ENCODE results near the gene CLDN9.
A peak's percentile ranks its signal among the peaks of the same experiment; 100 is the strongest.

Gene CLDN9

DNA sequence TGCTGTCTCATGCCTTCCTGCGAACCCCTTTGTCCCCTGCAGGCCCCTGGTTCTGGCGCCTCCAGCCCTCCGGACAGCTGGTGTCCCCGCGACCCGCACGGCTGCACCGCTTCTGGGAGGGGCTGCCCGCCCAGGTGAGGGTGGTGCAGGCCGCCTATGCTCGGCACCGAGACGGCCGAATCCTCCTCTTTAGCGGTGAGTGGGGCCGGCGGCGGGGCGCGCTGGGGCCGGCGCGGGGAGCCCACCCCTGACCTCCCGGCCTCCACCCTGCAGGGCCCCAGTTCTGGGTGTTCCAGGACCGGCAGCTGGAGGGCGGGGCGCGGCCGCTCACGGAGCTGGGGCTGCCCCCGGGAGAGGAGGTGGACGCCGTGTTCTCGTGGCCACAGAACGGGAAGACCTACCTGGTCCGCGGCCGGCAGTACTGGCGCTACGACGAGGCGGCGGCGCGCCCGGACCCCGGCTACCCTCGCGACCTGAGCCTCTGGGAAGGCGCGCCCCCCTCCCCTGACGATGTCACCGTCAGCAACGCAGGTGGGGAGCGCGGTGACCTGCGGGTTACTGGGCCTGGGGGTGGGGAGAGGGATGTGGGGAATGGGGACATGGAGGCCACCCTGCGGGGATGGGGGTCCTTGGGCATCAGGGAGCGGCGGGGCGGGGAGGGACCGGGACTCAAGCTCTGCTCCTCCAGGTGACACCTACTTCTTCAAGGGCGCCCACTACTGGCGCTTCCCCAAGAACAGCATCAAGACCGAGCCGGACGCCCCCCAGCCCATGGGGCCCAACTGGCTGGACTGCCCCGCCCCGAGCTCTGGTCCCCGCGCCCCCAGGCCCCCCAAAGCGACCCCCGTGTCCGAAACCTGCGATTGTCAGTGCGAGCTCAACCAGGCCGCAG lies 45.7 kb downstream of the CLDN9 start:
- peak; percentile 27 for DNase-seq

DNA sequence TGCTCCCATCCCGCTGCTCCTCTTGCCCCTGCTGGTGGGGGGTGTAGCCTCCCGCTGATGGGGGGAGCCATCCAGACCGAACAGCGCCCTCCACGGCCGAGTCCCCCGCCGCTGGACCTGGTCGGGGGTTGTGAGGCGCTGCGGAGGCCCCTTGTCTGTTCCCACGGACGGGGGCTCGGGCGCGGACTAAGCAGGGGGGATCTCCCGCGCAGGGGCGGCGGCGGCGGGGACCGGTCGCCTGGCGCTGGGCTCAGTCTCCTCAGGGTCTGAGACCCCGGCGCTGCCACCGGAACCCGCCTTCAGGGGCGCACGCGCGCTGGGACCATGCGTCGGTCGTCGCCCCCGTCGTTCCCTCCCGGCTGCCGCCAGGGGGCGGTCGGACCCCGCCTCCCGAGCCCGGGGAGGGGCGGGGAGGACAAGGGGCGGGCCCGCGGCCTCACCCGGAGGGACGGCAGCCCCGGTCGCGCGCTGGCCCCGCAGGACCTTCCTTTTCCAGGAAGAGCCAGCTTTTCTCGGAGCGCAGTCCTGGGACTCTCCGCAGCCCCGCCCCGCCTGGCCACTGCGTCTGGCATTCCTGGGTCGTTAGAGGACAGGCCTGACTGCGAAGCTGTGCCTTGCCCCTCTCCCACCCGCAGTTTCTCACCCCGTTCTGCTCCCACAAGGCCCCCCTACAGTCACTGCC lies 46.5 kb downstream of the CLDN9 start:
- peak; percentile 83 for DNase-seq

DNA sequence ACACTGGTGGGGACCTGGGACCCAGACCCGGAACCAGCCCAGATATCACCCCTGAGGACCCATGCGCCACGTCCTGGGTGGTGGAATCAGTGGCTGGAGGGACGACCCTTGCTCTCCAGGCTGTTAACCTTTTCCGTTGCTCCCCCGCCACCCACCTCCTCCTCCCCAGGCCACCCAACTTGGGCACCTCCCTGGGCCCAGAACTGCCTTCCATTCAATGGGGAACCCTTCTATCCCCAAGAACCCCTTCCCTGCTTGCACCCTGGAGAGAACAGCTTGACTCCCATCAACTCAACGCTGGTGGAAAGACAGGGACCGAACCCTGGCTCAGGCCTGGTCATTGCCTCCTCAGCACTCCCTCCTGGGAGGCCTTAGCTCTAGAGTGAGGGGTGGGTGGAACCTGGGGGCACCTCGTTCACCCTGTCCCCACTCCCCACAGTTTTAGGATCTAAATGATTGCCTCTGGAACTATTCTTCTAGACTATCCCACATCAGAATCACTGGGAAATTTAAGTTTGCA lies 47.1 kb downstream of the CLDN9 start:
- DNase-seq, result no peak

DNA sequence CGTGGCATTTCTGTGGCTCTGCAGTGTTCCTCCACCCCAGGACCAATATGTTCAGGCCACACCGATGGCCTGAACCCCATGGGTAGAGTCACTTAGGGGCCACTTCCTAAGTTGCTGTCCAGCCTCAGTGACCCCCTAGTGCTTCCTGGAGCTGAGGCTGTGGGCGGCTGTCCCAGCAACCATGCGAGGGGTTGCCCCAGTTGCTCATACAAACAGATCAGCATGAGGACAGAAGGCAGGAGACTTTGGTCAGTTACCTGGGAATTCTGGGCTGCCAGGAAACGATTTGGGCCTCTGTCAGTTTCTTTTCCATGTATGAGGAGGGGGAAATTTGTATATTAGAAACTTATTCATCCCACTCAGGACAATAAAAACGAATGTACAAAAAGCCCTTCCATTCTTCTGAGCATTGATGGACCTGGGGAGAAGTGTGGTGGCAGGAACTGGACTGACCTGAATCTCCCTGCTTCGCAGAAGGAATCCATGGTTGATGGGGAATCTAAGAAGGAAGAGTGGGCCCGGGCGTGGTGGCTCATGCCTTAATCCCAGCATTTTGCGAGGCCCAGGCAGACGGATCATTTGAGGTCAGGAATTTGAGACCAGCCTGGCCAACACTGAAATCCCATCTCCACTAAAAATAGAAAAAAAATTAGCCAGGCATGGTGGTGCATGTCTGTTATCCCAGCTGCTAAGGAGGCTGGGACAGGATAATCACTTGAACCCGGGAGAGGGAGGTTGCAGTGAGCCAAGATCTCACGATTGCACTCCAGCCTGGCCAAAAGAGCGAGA lies 47.8 kb downstream of the CLDN9 start:
- DNase-seq, result no peak

DNA sequence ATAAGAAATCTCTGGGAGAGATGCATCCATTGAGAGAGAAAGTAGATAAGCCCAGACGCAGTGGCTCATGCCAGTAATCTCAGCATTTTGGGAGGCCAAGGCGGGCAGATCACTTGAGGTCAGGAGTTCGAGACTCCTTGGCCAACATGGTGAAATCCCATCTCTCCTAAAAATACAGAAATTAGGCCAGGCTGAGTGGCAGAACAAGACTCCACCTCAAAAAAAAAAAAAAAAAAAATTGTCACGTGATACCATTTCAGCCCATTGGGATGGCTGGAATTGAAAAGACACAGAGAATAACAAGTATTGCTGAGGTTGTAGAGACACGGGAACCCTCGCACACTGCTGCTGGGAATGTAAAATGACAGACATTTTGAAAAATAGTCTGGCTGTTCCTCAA lies 49.8 kb downstream of the CLDN9 start:
- DNase-seq, result no peak

DNA sequence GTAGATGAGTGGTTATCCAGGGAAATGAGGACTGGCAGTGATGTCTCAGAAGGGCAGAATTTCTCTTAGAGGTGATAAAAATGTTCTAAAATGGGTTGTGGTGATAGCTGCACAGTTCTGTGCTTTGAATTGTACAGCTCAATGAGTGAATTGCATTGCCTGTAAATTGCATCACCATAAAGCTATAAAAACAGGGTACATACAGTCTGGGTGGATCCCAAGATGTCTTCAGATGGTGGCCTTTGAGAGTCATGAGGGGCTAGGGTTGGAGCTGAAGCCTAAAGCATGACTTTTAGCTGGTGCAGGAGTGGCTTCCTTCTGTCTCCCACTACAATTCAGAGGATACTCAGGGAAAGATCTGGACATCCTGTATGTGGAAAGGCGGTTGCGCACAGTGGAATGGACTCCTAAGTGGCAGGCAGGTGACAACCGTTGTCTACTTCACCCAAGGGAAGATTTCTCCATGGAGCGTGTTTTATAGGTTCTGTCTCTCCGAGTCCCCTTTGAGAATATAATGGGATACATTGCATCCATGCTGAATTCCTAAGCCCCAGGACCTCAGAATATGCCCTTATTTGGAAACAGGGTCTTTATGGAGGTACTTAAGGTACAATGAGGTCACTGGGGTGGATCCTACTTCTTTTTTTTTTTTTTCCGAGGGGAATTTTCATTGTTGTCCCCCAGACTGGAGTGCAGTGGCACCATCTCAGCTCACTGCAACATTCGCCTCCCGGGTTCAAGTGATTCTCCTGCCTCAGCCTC lies 51.1 kb downstream of the CLDN9 start:
- DNase-seq, result peak; percentile 17
